CD14-positive monocyte (primary cell): ENCODE results near the gene RPTOR. TPM values are rescaled to one million over a fixed set of nuclear protein-coding genes. Genes with fewer than 3 reads are reported as not detected.
A peak's percentile ranks its signal among the peaks of the same experiment; 100 is the strongest.

Experiments
- DNase-seq, 3 donors: peaks; one replicate each; pipeline ENCODE4 v3.0.0-alpha.2; 2011 to 2022
- H2AFZ ChIP-seq: 2 replicates; pipeline ENCODE4 v1.6.0; 2012; ENCODE audit warnings: mild to moderate bottlenecking, low read depth, low read length, inconsistent platforms; ENCODE audit not compliant: insufficient read depth, poor library complexity, severe bottlenecking
- H3K27ac ChIP-seq, 2 donors: 1 replicate in 1 of 2; 2 replicates in 1 of 2; pipeline ENCODE4 v1.5.1; 2012 to 2013; ENCODE audit warnings: low read length in 2 of 2, control low read depth in 1 of 2, inconsistent platforms in 1 of 2, low read depth in 1 of 2, mild to moderate bottlenecking in 1 of 2
- H3K27me3 ChIP-seq, 2 donors: one replicate each; pipeline versions ENCODE4 v1.6.0 to v1.6.1; 2011 to 2013; ENCODE audit warnings: low read length in 2 of 2; ENCODE audit not compliant: control insufficient read depth in 2 of 2, insufficient read depth in 2 of 2
- H3K36me3 ChIP-seq, 2 donors: replicated peaks in 1 of 2; 1 replicate in 1 of 2; 2 replicates in 1 of 2; pipeline versions ENCODE4 v1.5.1 to v1.6.1; 2012 to 2013; ENCODE audit warnings: low read length in 2 of 2, control low read depth in 1 of 2, inconsistent platforms in 1 of 2, mild to moderate bottlenecking in 1 of 2; ENCODE audit not compliant: insufficient read depth in 2 of 2, control insufficient read depth in 1 of 2
- H3K4me1 ChIP-seq, 2 donors: 1 replicate in 1 of 2; 2 replicates in 1 of 2; pipeline versions ENCODE4 v1.5.1 to v1.6.1; 2012 to 2013; ENCODE audit warnings: low read length in 2 of 2, control low read depth in 1 of 2, inconsistent platforms in 1 of 2, mild to moderate bottlenecking in 1 of 2, moderate library complexity in 1 of 2; ENCODE audit not compliant: insufficient read depth in 2 of 2, control insufficient read depth in 1 of 2
- H3K4me2 ChIP-seq: replicated peaks from 2 replicates; pipeline ENCODE3; 2012; ENCODE audit warnings: low read length, moderate library complexity, mild to moderate bottlenecking; ENCODE audit not compliant: poor library complexity, severe bottlenecking; ENCODE audit errors: extremely low read depth
- H3K4me3 ChIP-seq, 3 experiments: fragments of 200-600 bp in 1 of 3; sonication (generic) in 1 of 3; replicated peaks in 1 of 3; 1 replicate in 2 of 3; 2 replicates in 1 of 3; pipeline ENCODE4 v1.5.1; 2011 to 2013; ENCODE audit warnings: low read length in 3 of 3, mild to moderate bottlenecking in 3 of 3, control low read depth in 2 of 3, low read depth in 2 of 3, inconsistent platforms in 1 of 3, moderate library complexity in 1 of 3
- H3K79me2 ChIP-seq: 2 replicates; pipeline ENCODE4 v1.6.0; 2012; ENCODE audit warnings: mild to moderate bottlenecking, control low read depth, inconsistent platforms, low read length, moderate library complexity; ENCODE audit not compliant: insufficient read depth
- H3K9ac ChIP-seq: 2 replicates; pipeline ENCODE4 v1.6.0; 2017; ENCODE audit warnings: low read length, mild to moderate bottlenecking; ENCODE audit not compliant: insufficient read depth, poor library complexity, severe bottlenecking
- H3K9me3 ChIP-seq, 2 donors: replicated peaks in 1 of 2; 1 replicate in 1 of 2; 2 replicates in 1 of 2; pipeline versions ENCODE4 v1.5.1 to v1.6.1; 2012 to 2013; ENCODE audit warnings: low read length in 2 of 2, control low read depth in 1 of 2; ENCODE audit not compliant: control insufficient read depth in 1 of 2, insufficient read depth in 1 of 2
- H4K20me1 ChIP-seq: 2 replicates; pipeline ENCODE4 v1.6.0; 2012; ENCODE audit warnings: mild to moderate bottlenecking, low read length, control low read depth, moderate library complexity; ENCODE audit not compliant: insufficient read depth
- H3K27ac Mint-ChIP-seq, 7 donors: one replicate each; pipeline ENCODE4 v1.8.0; 2020; ENCODE audit warnings: mild to moderate bottlenecking in 7 of 7, mixed read lengths in 7 of 7, moderate library complexity in 6 of 7, inconsistent platforms in 2 of 7
- H3K27me3 Mint-ChIP-seq, 3 donors: one replicate each; pipeline ENCODE4 v1.8.0; 2021 to 2022; ENCODE audit warnings: low read depth in 3 of 3, mild to moderate bottlenecking in 3 of 3, mixed read lengths in 3 of 3, moderate library complexity in 3 of 3, inconsistent platforms in 1 of 3
- H3K36me3 Mint-ChIP-seq, 2 donors: one replicate each; pipeline ENCODE4 v1.8.0; 2020; ENCODE audit warnings: mixed read lengths in 2 of 2, inconsistent platforms in 1 of 2, mild to moderate bottlenecking in 1 of 2
- H3K4me1 Mint-ChIP-seq: one replicate; pipeline ENCODE4 v1.8.0; 2020; ENCODE audit warnings: mild to moderate bottlenecking, mixed read lengths
- H3K4me3 Mint-ChIP-seq, 2 donors: one replicate each; pipeline ENCODE4 v1.8.0; 2020; ENCODE audit warnings: mild to moderate bottlenecking in 2 of 2, mixed read lengths in 2 of 2, moderate library complexity in 1 of 2
- H3K9me3 Mint-ChIP-seq, 7 donors: one replicate each; pipeline ENCODE4 v1.8.0; 2020 to 2022; ENCODE audit warnings: mixed read lengths in 7 of 7, mild to moderate bottlenecking in 6 of 7, moderate library complexity in 6 of 7, inconsistent platforms in 2 of 7
- CTCF ChIP-seq: fragments of 200-600 bp; IDR thresholded peaks from one replicate; pipeline ENCODE4 v1.8.0; 2022; ENCODE audit warnings: antibody characterized with exemption, mild to moderate bottlenecking
- WGBS: methylation state at CpG from one replicate; pipeline ENCODE4 v1.1.5; 2013; ENCODE audit warnings: missing lambda C conversion rate; ENCODE audit not compliant: insufficient coverage; 5-methylcytosine and 5-hydroxymethylcytosine counted together
- intact Hi-C, 2 donors: fragments of 100-400 bp; cut with micrococcal nuclease; formaldehyde crosslinking; loops; one replicate each; pipeline versions ENCODE4 v1.15.0 to v1.15.1; 2023
- polyA plus RNA-seq, 3 donors: library from polyadenylated mRNA; depleted of rRNA in 1 of 3; unstranded in 2 of 3; stranded (reverse) in 1 of 3; fragments of 300-500 nt in 2 of 3; fragments of >200 nt in 1 of 3; fragmentation: Illumina TruSeq in 2 of 3; gene quantifications; 1 replicate in 2 of 3; 2 replicates in 1 of 3; pipeline ENCODE4 v1.2.3, GENCODE V29; 2012 to 2021

The RPTOR gene
- polyA plus RNA-seq, 3 donors, result 1.1 to 8.7 (median 2.6) TPM

GRCh38 chr17:81010935-81011334, 466.3 kb downstream of the RPTOR start:
- peaks cover 0 to 3% of the 10 kb centered on the region in 2 donors for H3K27me3 ChIP-seq
- H3K9me3 Mint-ChIP-seq, result peaks cover 12 to 21% (median 12%) of the 10 kb centered on the region in 7 donors
- H3K27me3 Mint-ChIP-seq, result peaks cover 7 to 11% (median 9%) of the 10 kb centered on the region in 3 donors
- H3K9me3 ChIP-seq, result peaks cover 3 to 6% of the 10 kb centered on the region in 2 donors
- H3K27ac Mint-ChIP-seq, result peak overlapping the region in 1 of 7 donors; percentile 43
- H3K4me3 ChIP-seq, result no peak overlapping the region
- DNase-seq, result peak in 1 of 3 donors; percentile 28
- peaks cover 0 to 4% of the 10 kb centered on the region in 2 donors for H3K36me3 Mint-ChIP-seq
- TF ChIP-seq CTCF, result no peak
- intact Hi-C loops, result no loop called here
- peaks cover 38% of the 10 kb centered on the region for H3K4me1 Mint-ChIP-seq
- H4K20me1 ChIP-seq, result no peaks in the 10 kb centered on the region
- H3K4me1 ChIP-seq, result peaks cover 25 to 39% of the 10 kb centered on the region in 2 donors
- H3K79me2 ChIP-seq, result no peaks in the 10 kb centered on the region
- no peak overlapping the region for H3K4me3 Mint-ChIP-seq
- no peak overlapping the region for H3K4me2 ChIP-seq
- no peak overlapping the region for H2AFZ ChIP-seq
- 88% methylated on average over 2 of the region's 2 CpGs for WGBS
- H3K27ac ChIP-seq, result no peak overlapping the region
- no peaks in the 10 kb centered on the region for H3K36me3 ChIP-seq
- H3K9ac ChIP-seq, result no peak overlapping the region

- Histone ChIP-seq H3K27ac (no peak overlapping the region), H3K9ac (no peak overlapping the region), H2AFZ (no peak overlapping the region), H3K4me1 (peaks cover 21 to 34% of the 10 kb centered on the region in 2 donors), H3K4me3 (no peak overlapping the region), H3K79me2 (no peaks in the 10 kb centered on the region), H3K36me3 (no peaks in the 10 kb centered on the region), H3K4me2 (no peak overlapping the region), H3K27me3 (no peaks in the 10 kb centered on the region), H4K20me1 (no peaks in the 10 kb centered on the region), H3K9me3 (peaks cover 6 to 9% of the 10 kb centered on the region in 2 donors)
- DNase-seq, result peak in 1 of 3 donors; percentile 1
- Mint-ChIP-seq H3K4me1 (peaks cover 32% of the 10 kb centered on the region), H3K4me3 (no peak overlapping the region), H3K36me3 (peaks cover 0 to 4% of the 10 kb centered on the region in 2 donors), H3K27me3 (peaks cover 1 to 6% (median 5%) of the 10 kb centered on the region in 3 donors), H3K9me3 (peaks cover 10 to 26% (median 18%) of the 10 kb centered on the region in 7 donors), H3K27ac (no peak overlapping the region)
- TF ChIP-seq CTCF, result no peak
- intact Hi-C loops, result no loop called here
- WGBS, result 89% methylated on average over 1 of the region's 3 CpGs
Observed at GRCh38 chr17:81011951-81012350, 467.3 kb downstream of the RPTOR start.
